Stimulated activated CD4-positive, alpha-beta T cell treated with anti-CD3 and anti-CD28 coated beads, Interleukin-1b, Interleukin-23, amount 100 ng/mL, for 4 hours (primary cell): ENCODE data around the gene TSKS.
"Not testable (repeated sequence)": the region's sequence is repeated elsewhere in the genome, so short reads cannot be mapped to it uniquely, and the experiment has no call there.

Source experiments
- DNase-seq, 2 donors: peaks; one replicate each; pipeline ENCODE4 v3.0.0-alpha.2; 2020; ENCODE audit warnings: low read depth in 2 of 2

Gene TSKS

DNA sequence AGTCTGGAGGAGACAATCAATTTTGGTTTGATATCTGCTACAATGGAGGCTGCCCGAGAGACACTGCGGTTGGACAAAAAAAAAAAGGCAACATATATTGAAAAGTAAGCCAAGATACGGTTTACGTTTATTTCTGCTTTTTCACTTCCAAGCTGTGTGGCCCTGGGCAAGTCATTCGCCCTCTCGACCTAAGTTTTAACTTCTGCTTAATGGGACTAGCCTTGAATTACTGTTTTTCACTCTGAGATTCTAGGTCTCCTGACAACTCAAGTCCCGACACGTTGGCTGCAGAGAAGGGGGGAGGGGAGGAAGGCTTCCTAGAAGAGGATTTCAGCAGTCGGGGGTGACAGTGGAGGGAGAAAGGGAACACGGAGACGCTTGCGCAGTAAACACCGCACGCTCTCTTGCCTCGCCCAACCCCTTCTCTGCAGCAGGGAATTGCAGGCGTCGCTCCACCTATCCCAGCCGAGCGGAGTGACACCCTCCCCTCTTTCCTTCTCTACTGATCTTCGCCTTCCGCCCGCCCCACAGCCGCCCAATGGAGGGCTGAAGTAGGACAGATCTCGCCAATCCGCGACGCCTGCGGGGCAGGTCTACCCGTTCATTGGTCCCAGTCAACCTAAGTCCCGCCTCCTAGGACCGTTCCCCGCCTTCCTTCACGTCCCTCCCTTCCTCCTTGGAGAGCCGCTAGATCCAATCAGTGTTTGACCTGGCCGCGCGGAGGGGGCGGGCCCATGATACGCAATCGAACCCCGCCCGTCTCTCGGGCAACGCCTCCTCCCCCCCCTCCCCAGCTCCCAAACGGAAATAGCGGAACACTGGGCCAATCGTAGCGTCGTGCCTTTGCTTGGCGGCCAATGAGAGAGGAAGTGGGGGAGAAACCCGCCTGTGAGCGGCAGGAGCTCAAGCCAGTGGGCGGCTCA is 3.2 kb upstream of the TSKS start:
- DNase-seq: peak; percentile 97 to 98

- DNase-seq: no peak
Observed at GRCh38 chr19:49764341-49764740, 1.2 kb upstream of the TSKS start.

- DNase-seq: no peak
Observed at GRCh38 chr19:49761625-49762311, 1.3 kb downstream of the TSKS start.

- DNase-seq: no peak
Observed at GRCh38 chr19:49761249-49761624, 1.9 kb downstream of the TSKS start.

GRCh38 chr19:49758292-49758691 is 4.8 kb downstream of the TSKS start:
- DNase-seq: no peak

GRCh38 chr19:49755956-49756355 is 7.2 kb downstream of the TSKS start:
- no peak for DNase-seq

DNA sequence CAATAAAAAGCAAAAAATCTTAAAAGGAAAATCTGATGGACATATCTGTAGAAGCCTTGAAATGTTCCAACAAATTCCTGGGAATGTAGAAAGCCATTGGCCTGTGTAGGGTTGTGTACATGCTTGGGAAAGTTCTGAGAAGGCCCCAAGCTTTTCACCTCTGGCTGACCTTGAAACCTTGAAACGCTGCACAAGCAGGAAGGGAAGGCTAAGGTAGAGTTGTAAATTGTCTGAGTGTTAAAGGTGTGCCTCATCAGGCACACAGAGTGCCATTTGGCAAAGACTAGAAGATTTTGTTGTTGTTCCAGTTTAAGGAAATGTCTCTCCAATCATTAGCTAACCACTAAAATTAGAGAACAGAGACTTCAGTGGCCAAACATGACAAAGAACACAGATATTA is 10.4 kb downstream of the TSKS start:
- DNase-seq: no peak

DNA sequence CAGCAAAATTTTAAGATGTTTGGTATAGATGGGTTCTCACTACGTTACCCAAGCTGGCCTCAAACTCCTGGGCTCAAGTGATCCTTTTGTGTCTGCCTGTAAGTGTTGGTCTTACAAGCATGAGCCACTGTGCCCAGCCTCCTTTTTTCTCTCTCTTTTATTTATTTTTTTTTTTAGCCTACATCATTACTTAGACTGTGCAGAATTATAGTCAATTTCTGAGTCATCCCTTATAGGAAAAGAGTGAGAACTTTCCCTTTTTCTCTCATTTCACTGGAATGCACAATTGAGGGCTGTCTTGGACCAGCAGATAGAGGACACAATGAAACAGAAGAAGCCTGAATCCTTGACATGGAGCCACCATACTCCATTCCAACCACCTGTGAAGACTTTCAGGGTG is 13.3 kb downstream of the TSKS start:
- no peak for DNase-seq

- DNase-seq: no peak
Observed at GRCh38 chr19:49749055-49749716, 13.9 kb downstream of the TSKS start.

GRCh38 chr19:49746206-49746958 is 16.7 kb downstream of the TSKS start:
- DNase-seq: peak; percentile 22 to 25

DNA sequence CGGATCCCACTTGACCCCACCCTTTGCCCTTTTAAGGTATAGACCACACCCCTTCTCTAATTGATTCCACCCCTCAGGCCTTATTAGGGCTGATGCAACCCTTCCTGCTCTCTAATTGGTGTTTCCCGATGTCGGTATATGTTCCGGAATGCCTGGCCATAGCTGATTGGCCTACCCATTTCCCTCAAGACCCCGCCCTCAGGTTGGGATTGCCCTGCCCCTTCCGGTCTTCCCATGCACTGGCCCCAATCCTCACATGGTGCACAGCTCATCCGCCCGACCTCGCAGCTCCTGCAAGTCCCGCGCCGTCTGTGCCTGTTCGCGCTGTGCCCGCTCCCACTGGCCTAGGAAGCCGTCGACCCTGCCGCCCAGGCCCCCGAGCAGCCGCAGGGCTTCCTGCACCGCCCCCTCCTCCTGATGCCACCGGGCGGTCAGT is 18.1 kb downstream of the TSKS start:
- no peak for DNase-seq

GRCh38 chr19:49741210-49741844 is 21.8 kb downstream of the TSKS start:
- no peak for DNase-seq

DNA sequence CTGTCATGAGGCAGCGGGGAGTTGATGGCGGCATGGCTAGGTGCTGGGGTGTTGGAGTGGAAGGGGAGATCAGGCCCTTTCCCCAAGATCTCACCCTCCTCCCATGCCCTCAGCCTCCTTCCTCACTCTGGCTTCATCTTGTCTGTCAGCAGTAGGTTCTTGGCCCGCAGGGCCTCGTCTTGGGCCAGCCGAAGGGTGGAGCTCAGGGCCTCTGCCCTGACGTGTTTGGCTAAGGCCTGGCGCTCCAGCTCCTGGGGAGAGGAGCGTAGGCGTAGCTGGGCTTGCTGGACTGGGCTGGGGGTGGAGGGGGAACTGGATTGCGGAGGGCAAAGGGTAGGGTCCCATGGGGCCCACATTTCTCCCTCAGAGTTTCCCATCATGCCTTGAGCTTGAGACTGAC is 23.2 kb downstream of the TSKS start:
- DNase-seq: no peak

- no peak for DNase-seq
Observed at GRCh38 chr19:49739098-49739497, 24.0 kb downstream of the TSKS start.

DNA sequence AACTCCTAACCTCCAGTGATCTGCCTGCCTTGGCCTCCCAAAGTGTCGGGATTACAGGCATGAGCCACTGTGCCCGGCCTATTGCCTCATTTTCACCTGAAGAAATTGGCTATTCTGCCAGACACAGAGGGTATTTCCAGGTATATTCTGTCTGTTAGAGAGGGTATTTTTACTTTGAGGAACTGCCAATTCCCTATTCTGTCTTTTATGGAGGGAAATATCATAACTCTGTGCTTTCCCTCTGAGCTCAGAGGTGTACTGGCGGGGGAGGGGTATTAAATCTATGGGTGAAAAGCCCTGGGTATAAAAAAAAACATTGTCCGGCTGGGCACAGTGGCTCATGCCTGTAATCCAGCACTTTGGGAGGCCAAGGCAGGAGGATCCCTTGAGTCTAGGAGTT is 24.8 kb downstream of the TSKS start:
- no peak for DNase-seq

- DNase-seq: no peak
Observed at GRCh38 chr19:49730166-49730565, 32.9 kb downstream of the TSKS start.

DNA sequence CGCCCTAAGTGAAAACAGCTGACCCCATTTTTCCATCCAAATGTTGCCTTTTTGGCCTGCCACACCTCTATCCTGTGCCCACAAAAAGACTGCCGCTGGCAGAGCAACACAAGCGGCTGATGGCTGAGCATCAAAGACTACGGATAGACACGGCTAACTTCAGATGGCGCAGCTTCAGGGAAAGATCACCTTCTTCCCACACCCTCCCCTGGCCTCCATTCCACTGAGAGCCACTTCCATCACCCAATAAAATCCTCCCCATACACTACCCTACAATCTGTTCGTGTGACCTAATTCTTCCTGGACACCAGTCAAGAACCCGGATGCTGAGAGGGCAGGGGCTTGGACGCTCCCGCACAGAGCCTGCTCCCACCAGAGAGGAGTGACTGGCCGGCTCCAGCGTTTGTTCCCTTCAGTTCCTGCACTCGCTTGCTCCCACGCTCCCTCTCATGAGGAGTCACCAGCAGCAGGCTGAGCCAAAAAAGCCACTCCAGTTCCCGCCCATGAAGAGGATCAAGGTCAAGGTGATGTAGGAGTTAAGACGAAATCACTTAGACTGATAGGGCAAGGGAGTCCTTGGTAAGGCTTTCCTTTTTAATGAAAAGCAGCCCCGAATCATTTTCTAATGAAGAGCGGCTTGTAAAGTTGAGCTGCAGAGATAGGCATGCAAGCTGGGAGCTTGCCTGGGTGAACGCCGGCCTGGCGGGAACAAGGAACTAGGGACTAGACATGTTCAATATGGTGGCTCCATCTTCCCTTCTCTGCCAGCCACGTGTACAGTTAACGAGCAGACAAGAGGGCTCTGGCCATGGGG is 35.7 kb downstream of the TSKS start:
- DNase-seq: no peak

DNA sequence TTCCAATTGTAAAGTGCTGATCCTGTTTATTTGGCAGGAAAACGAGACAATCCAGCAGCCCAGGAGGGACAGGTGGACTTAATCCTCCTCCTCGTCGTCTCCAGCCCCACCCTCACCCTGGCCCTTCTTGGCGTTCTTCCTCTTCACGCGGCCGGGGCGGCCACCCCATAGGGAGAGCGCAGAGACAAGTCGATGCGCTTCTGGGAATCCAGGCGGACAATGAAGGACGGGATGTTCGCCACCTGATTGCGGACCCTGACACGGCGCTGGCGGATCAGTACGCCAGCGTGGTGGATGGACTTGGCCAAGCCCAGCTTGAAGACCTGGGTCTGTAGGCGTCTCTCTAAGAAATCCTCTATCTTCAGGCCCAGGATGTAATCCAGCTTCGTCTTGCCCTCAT is 43.7 kb downstream of the TSKS start:
- DNase-seq: not testable (repeated sequence)

DNA sequence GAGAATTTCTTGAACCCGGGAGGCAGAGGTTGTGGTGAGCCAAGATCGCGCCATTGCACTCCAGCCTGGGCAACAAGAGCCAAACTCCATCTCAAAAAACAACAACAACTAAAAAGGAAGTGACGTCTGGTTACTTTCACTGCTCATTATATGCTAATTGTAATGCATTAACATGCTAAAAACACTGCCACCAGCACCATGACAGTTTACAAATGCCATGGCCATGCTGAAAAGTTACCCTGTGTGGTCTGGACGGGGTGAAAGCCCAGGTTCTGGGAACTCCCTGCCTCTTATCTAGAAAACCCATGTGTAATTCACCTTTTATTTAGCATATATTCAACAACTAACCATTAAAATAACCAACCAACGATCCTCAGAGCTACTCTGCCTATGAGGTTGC is 44.1 kb downstream of the TSKS start:
- DNase-seq: no peak

- no peak for DNase-seq
Observed at GRCh38 chr19:49718511-49718910, 44.6 kb downstream of the TSKS start.

DNA sequence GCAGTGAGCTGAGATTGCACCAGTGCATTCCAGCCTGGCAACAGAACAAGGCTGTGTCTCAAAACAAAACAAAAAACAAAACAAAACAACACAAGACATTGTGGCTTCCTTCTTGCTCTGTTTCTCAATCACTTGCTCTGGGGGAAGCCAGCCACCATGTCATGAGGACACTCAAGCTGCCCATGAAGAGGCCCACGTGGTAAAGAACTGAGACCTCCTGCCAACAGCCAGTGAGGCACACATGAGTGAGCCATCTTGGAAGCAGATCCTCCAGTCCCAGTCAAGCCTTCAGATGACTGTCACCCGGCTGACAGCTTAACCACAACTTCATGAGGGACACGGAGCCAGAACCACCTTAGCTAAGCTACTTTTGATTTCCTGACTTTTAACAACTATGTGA is 47.0 kb downstream of the TSKS start:
- DNase-seq: no peak
